ENCODE data around the gene DZIP1L. TPM values are rescaled to one million over a fixed set of nuclear protein-coding genes. Genes with fewer than 3 reads are reported as not detected.

Gene DZIP1L
- total and polyA plus RNA-seq, 9 of the 15 experiments (the other 6 are each of a cell fraction or from before 2014, with no cell fraction given): 0.03 to 1.5 (median 0.48) TPM; not detected in 1

DNA sequence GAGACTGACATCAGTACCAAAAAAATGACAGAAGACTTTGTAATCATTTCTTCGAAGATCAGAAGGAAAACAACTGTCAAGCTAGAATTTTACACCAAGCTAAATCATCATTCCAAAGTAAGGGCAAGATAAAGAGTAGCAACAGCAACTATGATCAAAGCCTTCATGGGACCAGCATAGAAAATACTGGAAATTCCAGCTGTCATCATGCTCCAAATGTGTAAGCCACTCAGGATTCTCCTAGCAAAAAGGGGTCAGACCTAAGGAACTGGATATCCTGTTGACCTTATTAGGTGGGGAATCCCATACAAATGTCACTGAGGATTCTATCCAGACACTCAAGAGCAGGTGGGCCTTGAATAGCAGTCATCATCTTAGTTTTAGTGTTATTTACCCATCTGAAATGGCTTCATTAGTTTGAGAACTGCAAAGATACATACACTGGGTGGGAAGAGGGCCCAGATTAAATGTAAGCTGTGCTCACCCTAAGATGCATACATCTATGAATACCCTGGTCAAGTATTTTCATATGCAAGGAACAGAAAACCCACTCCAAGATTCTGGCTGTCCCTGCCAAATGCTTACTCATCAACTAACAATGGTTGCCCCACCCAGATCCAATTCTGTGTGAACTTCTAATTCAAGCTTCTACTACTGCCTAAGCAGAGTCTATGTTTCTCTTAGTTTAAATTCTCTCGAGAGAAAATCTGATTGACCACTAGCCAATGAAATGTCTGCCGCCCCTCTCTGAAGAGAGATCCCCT, 72.0 kb downstream of the DZIP1L start:
- Histone ChIP-seq H3K4me3 (no peak overlapping the region), H2AFZ (ENCODE audit: low read depth, low read length) (no peak overlapping the region), H3K79me2 (ENCODE audit: control insufficient read depth, insufficient read depth, low read length) (no peaks in the 10 kb centered on the region), H4K20me1 (replicated peaks; ENCODE audit: control insufficient read depth, insufficient read depth, low read length) (no peaks in the 10 kb centered on the region), H3K9ac (ENCODE audit: insufficient read depth in 1 of 2, low read depth in 2 of 2, low read length in 2 of 2) (no peak overlapping the region), H3K27me3 (ENCODE audit: control insufficient read depth in 2 of 2, insufficient read depth in 2 of 2, low read length in 2 of 2) (no peaks in the 10 kb centered on the region), H3K9me3 (replicated peaks; ENCODE audit: control insufficient read depth, insufficient read depth, low read depth, low read length) (no peaks in the 10 kb centered on the region), H3K4me1 (replicated peaks in 1 of 2; ENCODE audit: control insufficient read depth in 2 of 2, insufficient read depth in 2 of 2, low read length in 2 of 2) (no peaks in the 10 kb centered on the region), H3K4me2 (ENCODE audit: insufficient read depth, low read length) (no peak overlapping the region), H3K9me1 (ENCODE audit: control insufficient read depth, insufficient read depth, low read length) (no peaks in the 10 kb centered on the region), H3K27ac (ENCODE audit: extremely low read depth, low read depth, low read length) (no peak overlapping the region), H3K36me3 (ENCODE audit: control insufficient read depth, insufficient read depth, low read length) (no peaks in the 10 kb centered on the region)
- no TSS peak for BruUV-seq (replicated peaks)
- WGBS (ENCODE audit: insufficient coverage, low coverage, missing lambda C conversion rate): 0% methylated on average over 3 of the region's 3 CpGs
- DNase-seq (ENCODE audit: extremely low read depth in 1 of 4, low spot score in 3 of 4) (no peak), FAIRE-seq (no peak), ATAC-seq (no peak)
- CTCF ChIA-PET (ENCODE audit: low intra/inter-chr PET ratio): no interaction called here
- in situ Hi-C loops (cut with MboI) (no loop called here), intact Hi-C loops (cut with micrococcal nuclease) (no loop called here)
- POLR2A ChIA-PET: interaction anchor here (1.2 kb wide), 1 partner anchor 17 kb away, joined by 3 read pairs; no protein-coding TSS in a partner anchor
- TF ChIP-seq ZNF212 (CRISPR knock-in tag; IDR thresholded peaks at IDR 0.05) (no peak), CHD2 (IDR thresholded peaks at IDR 0.05; ENCODE audit: low read depth, low read length) (no peak), PRMT5 (CRISPR knock-in tag; IDR thresholded peaks at IDR 0.05) (no peak)

DNA sequence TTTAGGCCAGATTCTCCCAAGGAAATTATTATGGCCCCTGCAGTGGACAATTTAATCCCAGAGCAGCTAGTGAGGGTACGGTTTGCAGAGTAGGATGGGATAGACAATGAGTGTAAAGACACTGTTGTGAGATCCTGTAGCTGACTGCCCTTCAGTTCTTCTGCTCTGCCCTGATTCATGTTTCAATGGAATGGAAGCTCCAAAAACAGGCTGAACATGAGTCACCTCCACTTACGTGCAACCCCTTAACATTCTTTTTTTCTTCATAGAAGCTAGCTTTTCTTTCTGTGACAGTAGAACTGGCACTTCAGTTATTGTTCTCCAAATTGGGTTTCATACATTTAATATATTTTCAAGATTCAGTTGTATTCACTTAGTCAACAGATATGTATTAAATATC, 73.4 kb downstream of the DZIP1L start:
- Histone ChIP-seq H3K9me1 (ENCODE audit: control insufficient read depth, insufficient read depth, low read length) (no peaks in the 10 kb centered on the region), H3K9ac (ENCODE audit: insufficient read depth in 1 of 2, low read depth in 2 of 2, low read length in 2 of 2) (no peak overlapping the region), H3K27ac (ENCODE audit: extremely low read depth, low read depth, low read length) (no peak overlapping the region), H3K4me3 (no peak overlapping the region), H3K9me3 (replicated peaks; ENCODE audit: control insufficient read depth, insufficient read depth, low read depth, low read length) (no peaks in the 10 kb centered on the region), H3K4me1 (replicated peaks in 1 of 2; ENCODE audit: control insufficient read depth in 2 of 2, insufficient read depth in 2 of 2, low read length in 2 of 2) (no peaks in the 10 kb centered on the region), H3K4me2 (ENCODE audit: insufficient read depth, low read length) (no peak overlapping the region), H2AFZ (ENCODE audit: low read depth, low read length) (no peak overlapping the region), H3K27me3 (ENCODE audit: control insufficient read depth in 2 of 2, insufficient read depth in 2 of 2, low read length in 2 of 2) (no peaks in the 10 kb centered on the region), H4K20me1 (replicated peaks; ENCODE audit: control insufficient read depth, insufficient read depth, low read length) (no peaks in the 10 kb centered on the region), H3K36me3 (ENCODE audit: control insufficient read depth, insufficient read depth, low read length) (no peaks in the 10 kb centered on the region), H3K79me2 (ENCODE audit: control insufficient read depth, insufficient read depth, low read length) (no peaks in the 10 kb centered on the region)
- POLR2A ChIA-PET: no interaction called here
- no TSS peak for BruUV-seq (replicated peaks)
- ATAC-seq (no peak), DNase-seq (ENCODE audit: extremely low read depth in 1 of 4, low spot score in 3 of 4) (no peak), FAIRE-seq (no peak)
- CTCF ChIA-PET (ENCODE audit: low intra/inter-chr PET ratio): no interaction called here
- WGBS (ENCODE audit: insufficient coverage, low coverage, missing lambda C conversion rate): 0% methylated on average over 2 of the region's 2 CpGs
- in situ Hi-C loops (cut with MboI) (no loop called here), intact Hi-C loops (cut with micrococcal nuclease) (no loop called here)
- TF ChIP-seq, protein P1, sequence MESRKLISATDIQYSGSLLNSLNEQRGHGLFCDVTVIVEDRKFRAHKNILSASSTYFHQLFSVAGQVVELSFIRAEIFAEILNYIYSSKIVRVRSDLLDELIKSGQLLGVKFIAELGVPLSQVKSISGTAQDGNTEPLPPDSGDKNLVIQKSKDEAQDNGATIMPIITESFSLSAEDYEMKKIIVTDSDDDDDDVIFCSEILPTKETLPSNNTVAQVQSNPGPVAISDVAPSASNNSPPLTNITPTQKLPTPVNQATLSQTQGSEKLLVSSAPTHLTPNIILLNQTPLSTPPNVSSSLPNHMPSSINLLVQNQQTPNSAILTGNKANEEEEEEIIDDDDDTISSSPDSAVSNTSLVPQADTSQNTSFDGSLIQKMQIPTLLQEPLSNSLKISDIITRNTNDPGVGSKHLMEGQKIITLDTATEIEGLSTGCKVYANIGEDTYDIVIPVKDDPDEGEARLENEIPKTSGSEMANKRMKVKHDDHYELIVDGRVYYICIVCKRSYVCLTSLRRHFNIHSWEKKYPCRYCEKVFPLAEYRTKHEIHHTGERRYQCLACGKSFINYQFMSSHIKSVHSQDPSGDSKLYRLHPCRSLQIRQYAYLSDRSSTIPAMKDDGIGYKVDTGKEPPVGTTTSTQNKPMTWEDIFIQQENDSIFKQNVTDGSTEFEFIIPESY (CRISPR knock-in tag; IDR thresholded peaks at IDR 0.05): no peak
- TF ChIP-seq ZNF561 (CRISPR knock-in tag; conservative IDR thresholded peaks at IDR 0.05): no peak
- no peak for TF ChIP-seq SAFB (IDR thresholded peaks at IDR 0.05; ENCODE audit: borderline replicate concordance, low read depth, low read length)
- no peak for TF ChIP-seq KDM2B (CRISPR knock-in tag; IDR thresholded peaks at IDR 0.05)
- TF ChIP-seq SIX5 (IDR thresholded peaks at IDR 0.05; ENCODE audit: borderline replicate concordance in 1 of 2, insufficient read depth in 1 of 2, low read depth in 1 of 2, low read length in 2 of 2): no peak
- TF ChIP-seq, protein P2, sequence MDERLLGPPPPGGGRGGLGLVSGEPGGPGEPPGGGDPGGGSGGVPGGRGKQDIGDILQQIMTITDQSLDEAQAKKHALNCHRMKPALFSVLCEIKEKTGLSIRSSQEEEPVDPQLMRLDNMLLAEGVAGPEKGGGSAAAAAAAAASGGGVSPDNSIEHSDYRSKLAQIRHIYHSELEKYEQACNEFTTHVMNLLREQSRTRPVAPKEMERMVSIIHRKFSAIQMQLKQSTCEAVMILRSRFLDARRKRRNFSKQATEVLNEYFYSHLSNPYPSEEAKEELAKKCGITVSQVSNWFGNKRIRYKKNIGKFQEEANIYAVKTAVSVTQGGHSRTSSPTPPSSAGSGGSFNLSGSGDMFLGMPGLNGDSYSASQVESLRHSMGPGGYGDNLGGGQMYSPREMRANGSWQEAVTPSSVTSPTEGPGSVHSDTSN (CRISPR knock-in tag; IDR thresholded peaks at IDR 0.05; ENCODE audit: low read depth): no peak
- TF ChIP-seq, protein P2 (tag; conservative IDR thresholded peaks at IDR 0.05; ENCODE audit: low read depth): no peak
- no peak for TF ChIP-seq ATF7 (IDR thresholded peaks at IDR 0.05)
- no peak for TF ChIP-seq ZNF384 (IDR thresholded peaks at IDR 0.05; ENCODE audit: low read depth, low read length)

All from K562 (cell line).